ENCODE results near the gene CCT8. TPM values are rescaled to one million over a fixed set of nuclear protein-coding genes. Genes with fewer than 3 reads are reported as not detected.

Gene CCT8
- total and polyA plus RNA-seq, 9 of the 15 experiments (the other 6 are each of a cell fraction or from before 2014, with no cell fraction given): 451 to 1,153 (median 677) TPM

GRCh38 chr21:29098156-29098555, 24.7 kb upstream of the CCT8 start:
- intact Hi-C loops (cut with micrococcal nuclease) (loop anchor here (10.0 kb wide), 3 partner anchors 247 to 1097 kb away; no protein-coding TSS in a partner anchor), in situ Hi-C loops (cut with MboI) (no loop called here)

More at GRCh38 chr21:29098156-29098555, 24.7 kb upstream of the CCT8 start:
- H3K4me3 ChIP-seq: no peak overlapping the region
- TF ChIP-seq SOX6 (IDR thresholded peaks at IDR 0.05): no peak
- no peak for TF ChIP-seq RREB1 (CRISPR knock-in tag; IDR thresholded peaks at IDR 0.05)
- peak; percentile 70; the same call in 1 of the 2 replicates for TF ChIP-seq SPI1 (IDR thresholded peaks at IDR 0.05; ENCODE audit: borderline replicate concordance, low read depth, low read length)
- no peak for TF ChIP-seq POLR2A (conservative IDR thresholded peaks at IDR 0.05)
- TF ChIP-seq, protein P1, sequence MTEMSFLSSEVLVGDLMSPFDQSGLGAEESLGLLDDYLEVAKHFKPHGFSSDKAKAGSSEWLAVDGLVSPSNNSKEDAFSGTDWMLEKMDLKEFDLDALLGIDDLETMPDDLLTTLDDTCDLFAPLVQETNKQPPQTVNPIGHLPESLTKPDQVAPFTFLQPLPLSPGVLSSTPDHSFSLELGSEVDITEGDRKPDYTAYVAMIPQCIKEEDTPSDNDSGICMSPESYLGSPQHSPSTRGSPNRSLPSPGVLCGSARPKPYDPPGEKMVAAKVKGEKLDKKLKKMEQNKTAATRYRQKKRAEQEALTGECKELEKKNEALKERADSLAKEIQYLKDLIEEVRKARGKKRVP (CRISPR knock-in tag; IDR thresholded peaks at IDR 0.05): no peak
- FAIRE-seq: no peak
- H3K4me2 ChIP-seq (ENCODE audit: insufficient read depth, low read length): no peak overlapping the region
- no peak overlapping the region for H3K27ac ChIP-seq (ENCODE audit: extremely low read depth, low read depth, low read length)
- peaks cover 4 to 11% of the 10 kb centered on the region in 2 experiments; a peak in 3 of 5 replicates for H3K27me3 ChIP-seq (ENCODE audit: control insufficient read depth in 2 of 2, insufficient read depth in 2 of 2, low read length in 2 of 2)
- H3K9ac ChIP-seq (ENCODE audit: insufficient read depth in 1 of 2, low read depth in 2 of 2, low read length in 2 of 2): no peak overlapping the region
- no TSS peak for BruUV-seq (replicated peaks)
- DNase-seq (ENCODE audit: extremely low read depth in 1 of 4, low spot score in 3 of 4): no peak
- H4K20me1 ChIP-seq (replicated peaks; ENCODE audit: control insufficient read depth, insufficient read depth, low read length): no peaks in the 10 kb centered on the region
- H3K36me3 ChIP-seq (ENCODE audit: control insufficient read depth, insufficient read depth, low read length): no peaks in the 10 kb centered on the region
- H3K9me3 ChIP-seq (replicated peaks; ENCODE audit: control insufficient read depth, insufficient read depth, low read depth, low read length): 0 out of 2 replicates have a peak, but pooled peaks cover 3% of the 10 kb centered on the region
- H3K9me1 ChIP-seq (ENCODE audit: control insufficient read depth, insufficient read depth, low read length): no peaks in the 10 kb centered on the region
- H3K79me2 ChIP-seq (ENCODE audit: control insufficient read depth, insufficient read depth, low read length): no peaks in the 10 kb centered on the region
- CTCF ChIA-PET (ENCODE audit: low intra/inter-chr PET ratio): interaction anchor here (0.6 kb wide), 1 partner anchor 1099 kb away, joined by 3 read pairs; no protein-coding TSS in a partner anchor
- H3K4me1 ChIP-seq (replicated peaks in 1 of 2; ENCODE audit: control insufficient read depth in 2 of 2, insufficient read depth in 2 of 2, low read length in 2 of 2): peaks cover 0 to 2% of the 10 kb centered on the region in 2 experiments; a peak in 2 of 5 replicates
- no peak for ATAC-seq
- H2AFZ ChIP-seq (ENCODE audit: low read depth, low read length): no peak overlapping the region
- WGBS (ENCODE audit: insufficient coverage, low coverage, missing lambda C conversion rate): 3% methylated on average over 2 of the region's 2 CpGs
- POLR2A ChIA-PET: interaction anchor here (1.3 to 1.5 kb wide), 2 partner anchors 11 to 21 kb away, joined by 3 to 4 read pairs; no protein-coding TSS in a partner anchor

All from K562 (cell line).